Amygdala (tissue), 56 donors: ENCODE data around the gene TMEM9.

ENCODE experiments used
- DNase-seq, 56 donors: peaks; one replicate each; lab custom pipeline; 2025; lab: John Stamatoyannopoulos, UW

The TMEM9 gene

DNA sequence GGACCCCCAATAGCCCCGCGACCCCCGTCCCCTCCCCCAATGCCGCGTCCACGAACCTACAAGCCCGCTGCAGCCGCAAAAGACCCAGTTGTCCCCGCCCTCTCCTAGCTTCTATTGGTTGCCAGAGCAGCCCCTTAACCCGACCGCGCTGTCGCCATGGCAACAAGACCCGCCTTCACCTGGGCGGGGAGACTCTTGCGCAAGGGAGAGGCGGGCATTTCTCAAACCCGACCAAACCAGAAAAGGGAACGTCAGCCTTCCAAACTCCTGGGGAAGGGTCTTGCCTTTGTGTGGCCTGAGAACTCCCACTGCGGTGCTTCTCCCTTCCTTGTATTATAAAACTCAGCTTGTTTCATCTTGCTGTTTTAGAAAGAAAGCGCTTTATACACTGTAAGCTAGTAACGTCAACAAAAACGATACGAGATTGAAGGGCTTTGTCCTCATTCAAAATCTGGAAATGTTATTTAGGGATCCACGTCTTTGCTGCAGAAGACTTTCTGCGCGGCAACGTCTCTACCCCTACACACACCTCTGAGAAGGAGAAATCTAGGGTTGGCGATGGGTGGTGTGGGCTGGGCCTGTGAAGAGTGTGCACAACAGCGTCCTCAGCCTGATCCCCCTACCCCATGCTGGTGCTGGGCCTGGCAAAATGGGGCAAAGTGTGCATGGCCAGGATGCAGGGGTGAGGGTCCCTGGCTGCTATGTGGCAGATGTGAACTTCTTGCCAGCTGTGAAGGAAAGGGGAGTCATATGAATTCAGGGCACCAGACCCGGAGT, at the start of gene TMEM9:
Gene TMEM9 (minus strand): TSS at position 86 of the 777 bp plus-strand sequence. CDS start 551 bp downstream, outside the sequence.
- peak in 55 of 56 donors; percentile 46 to 98 (median 92) for DNase-seq

DNA sequence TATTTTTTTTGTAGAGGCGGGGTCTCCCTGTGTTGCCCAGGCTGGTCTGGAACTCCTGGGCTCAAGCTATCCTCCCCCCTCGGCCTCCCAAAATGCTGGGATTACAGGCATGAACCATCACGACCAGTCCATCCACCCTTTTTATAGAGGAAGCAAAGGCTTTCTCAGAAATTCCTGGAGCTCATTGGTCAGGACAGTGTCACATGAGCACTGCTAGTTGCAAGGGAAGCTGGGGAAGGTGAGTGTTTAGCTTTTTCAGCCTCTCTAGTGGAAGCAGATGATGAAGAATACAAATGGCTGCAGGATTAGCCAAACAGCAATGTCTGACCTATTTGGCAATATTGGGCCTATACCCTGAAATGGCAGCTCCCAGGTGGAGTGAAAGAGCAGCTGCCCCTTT, 44.3 kb upstream of the TMEM9 start:
- DNase-seq: no peak

DNA sequence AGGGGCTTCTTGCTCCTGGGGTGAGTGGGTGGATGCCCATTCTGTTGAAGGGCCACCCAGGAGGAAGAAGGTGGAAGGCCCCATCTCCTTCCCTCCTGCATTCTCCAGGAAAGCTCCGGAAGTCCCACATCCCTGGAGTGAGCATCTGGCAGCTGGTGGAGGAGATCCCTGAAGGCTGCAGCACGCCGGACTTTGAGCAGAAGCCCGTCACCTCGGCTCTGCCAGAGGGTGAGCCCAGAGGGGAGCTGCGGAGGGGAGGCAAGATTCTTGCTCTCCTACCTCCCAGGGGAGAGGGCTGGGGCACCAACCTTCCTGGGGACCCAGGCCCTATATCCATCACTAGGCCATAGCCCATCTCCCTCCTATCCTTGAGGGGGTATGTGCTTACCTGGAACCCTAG, 39.8 kb upstream of the TMEM9 start:
- no peak for DNase-seq

DNA sequence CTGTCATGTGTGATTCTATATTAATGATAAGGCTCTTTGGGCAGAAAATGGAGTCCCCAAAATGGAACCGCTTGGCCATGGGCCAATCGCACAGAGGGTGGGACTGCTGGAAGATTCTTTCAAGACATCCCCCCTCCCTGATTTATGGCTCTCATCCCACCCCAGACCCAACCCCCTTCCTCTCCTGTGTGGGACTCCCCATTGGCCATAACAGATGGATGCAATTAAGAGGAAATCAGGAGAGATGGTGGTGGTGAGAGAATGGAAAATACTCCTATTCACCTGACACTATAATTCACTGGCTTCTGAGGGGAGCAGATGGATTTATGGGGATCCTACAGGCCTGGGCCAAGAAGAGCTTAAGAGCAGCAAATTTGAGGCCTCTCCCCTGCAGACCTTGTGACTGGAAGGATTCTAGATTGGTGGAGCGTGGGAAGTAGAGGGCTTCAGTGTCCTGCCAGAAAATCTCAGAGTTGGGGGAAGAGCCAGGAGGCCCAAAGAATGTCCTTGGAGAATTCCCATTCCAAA, 38.1 kb upstream of the TMEM9 start:
- DNase-seq: peak in 5 of 56 donors; percentile 3 to 36 (median 10)

DNA sequence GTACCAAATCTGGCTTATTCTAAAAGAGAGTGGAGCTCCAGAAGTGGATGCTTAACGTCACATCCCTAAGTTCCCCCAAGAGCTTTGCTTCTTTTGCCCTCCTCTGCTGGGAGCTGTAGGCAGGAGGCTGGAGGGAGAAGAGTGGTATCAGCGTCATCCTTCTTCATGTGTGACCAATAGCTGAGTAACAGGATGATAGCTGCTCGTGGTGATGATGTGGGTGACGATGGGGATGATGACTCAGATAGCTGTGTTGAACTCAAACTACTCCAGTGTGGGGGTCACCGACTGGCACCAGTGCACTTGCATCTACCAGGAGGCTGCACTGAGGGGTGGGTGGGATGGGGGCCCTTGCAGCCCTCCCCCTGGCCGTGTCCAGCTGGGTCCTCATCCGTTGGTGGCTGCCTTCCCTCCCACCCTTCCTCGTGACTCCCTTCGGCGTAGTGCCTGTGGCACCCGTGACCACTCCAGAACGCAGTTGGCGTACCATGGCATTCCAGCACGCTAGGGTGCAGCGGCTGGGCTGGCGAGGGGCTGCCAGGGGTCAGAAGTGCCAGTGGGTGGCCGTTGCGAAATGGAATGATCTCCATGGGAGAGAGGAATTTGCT, 37.5 kb upstream of the TMEM9 start:
- DNase-seq: peak in 1 of 56 donors; percentile 29

DNA sequence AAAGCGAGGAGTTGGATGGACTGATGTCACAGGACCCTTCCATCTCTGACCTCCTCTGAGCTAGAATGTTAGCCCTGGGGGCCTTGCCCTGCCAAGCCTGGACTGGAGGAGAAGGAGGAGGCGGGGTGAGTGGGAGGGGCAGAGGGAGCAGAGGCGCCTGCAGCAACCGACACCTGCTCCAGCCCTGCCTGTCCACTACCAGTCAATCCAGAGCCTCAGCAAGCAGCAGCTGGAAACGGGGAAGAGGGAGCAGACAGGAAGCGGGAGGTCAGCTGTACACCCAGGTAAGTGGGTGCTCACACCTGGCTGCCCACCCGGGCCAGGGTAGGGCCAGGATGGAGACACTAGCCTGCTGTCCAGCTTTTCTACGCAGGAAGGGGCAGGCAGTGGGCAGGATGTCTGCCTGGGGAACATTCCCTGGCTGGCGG, 36.4 kb upstream of the TMEM9 start, which contains the start of gene IGFN1:
Gene IGFN1 (plus strand): TSS at position 201 of the 428 bp plus-strand sequence. CDS start 2,470 bp downstream, outside the sequence.
- DNase-seq: no peak

DNA sequence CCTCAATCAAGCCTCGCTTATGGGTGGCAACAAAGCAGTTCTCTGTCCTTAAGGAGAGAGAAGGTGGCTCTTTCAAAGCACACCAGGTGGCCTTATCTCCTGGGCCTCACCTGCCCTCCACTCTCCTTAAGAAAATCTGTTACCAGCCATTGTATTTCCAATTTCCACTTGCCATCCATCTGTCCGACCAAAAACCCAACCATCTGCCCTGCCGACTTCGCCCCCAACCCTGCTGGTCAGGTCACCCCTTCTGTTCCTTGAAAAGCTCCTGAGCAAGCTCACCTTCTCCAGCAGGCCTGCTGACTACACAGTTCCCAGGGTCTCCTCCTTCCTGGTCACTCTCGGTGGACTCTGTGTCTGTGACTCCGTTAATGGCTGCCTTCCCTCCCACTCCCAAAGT, 35.7 kb upstream of the TMEM9 start:
- DNase-seq: no peak

DNA sequence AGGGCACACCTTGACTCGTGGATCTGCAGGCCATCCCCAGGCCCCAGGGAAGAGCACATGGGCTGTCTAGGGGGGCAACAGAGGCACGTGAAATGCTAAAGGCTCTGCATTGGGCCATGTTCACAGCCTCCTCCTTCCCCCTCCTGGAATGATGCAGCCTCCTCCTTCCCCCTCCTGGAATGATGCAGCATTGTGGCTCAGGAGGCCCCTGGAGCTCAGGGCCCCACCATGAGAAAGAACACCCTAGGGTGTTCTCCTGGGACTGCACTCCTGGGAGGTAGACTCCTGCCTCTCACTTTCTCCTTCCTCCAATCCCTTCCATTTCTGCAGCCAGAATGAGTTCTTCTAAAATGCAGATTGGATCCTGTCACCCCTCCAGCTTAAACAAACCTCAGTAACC, 34.8 kb upstream of the TMEM9 start:
- DNase-seq: no peak

DNA sequence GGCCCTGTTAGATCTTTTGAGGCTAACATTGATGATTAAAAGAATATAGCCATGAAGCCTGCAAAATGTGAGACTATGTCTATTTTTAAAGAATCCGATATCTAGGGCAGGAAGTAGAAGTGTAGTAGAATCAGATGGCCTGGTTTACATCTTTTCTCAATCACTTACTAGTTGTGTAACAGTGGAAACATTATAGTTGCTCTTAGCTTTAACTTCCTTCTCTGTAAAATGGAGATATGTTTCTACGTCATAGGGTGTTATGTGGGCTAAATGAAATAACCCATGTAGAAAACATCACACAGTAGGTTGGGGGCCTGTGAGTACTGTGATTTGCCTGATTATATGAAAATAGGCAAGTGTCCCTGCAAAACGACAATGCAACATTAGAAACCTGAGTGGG, 31.9 kb upstream of the TMEM9 start:
- DNase-seq: no peak

DNA sequence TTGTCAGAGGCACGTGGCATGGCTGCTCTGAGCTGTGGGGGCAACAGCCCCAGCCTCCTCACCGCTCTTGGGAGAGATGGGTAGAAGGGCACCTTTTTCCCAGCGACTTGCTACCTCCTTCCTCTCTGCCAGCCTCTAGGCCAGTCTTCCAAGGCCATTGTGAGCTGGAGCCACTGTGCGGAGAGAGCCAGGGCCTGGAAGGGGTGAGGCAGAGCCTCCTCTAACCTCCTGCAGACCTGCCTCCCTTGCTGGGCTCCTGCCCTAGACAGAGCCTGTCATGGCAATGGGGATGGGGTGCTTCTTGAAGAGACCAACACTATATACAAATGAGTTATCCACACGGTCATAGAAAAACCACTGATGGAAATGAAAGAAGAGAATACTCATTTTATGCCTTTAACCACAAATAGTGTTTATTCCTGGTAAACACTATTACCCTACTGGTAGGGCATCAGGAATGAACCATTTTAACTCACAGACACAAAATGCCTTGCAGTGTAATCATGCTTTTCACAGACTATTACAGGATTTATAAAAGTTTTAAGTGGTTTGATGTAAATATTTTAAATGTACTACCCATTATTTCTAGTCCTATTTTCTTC, 31.4 kb upstream of the TMEM9 start:
- no peak for DNase-seq

DNA sequence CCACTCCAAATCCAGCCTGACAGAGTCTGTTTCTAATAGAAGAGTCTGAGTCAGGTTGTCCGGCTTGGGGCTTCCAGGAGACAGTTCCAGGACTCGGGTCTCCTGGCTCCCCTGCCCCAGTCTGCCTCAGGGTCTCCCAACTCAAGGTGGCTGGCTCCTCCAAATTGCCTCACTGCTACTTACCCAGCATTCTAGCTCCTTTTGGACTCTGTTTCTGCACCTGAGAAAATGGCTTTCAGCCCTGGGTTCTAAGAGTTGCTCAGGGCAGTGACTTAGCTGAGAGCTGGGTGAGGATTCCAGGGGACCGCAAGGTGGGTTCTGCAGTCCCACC, 30.8 kb upstream of the TMEM9 start:
- no peak for DNase-seq

DNA sequence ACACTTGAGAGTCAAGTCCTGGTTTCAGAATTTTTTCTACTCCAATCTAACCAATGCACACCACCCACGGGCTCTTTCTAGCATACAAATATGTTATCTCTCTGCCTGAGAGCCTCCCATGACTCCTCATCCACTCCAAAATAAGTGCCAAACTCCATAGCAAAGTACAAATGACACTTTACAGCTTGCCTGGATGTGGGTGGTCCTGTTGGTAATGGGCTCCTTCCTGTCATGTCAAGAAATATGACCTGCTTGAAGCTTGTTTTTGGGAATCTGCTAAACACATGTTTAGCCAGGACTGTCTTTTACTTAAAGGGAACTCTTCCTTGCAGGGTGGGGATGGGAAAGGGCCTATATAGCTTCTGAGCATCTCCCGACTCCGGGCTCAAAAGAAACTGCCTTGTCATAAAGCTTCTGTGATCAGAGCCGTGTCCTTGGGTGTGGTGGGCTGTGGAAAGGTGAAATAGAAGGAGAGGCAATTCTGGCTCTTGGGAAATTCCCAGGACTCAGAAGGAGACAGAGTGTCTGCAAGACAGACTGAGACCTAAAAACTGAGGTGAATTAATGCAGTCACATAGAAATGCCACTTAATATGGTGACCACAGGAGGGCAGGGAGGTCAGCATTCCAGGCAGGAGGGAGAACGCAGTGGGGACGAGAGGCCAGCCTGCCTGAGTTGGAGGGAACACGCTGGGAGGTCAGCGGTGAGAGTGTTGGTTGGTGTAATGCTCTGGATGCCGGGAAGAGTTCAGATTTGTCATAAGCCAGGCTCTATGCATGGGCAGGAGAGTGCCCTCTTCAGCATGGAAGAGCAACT, 30.2 kb upstream of the TMEM9 start:
- DNase-seq: peak in 6 of 56 donors; percentile 3 to 39 (median 8)

DNA sequence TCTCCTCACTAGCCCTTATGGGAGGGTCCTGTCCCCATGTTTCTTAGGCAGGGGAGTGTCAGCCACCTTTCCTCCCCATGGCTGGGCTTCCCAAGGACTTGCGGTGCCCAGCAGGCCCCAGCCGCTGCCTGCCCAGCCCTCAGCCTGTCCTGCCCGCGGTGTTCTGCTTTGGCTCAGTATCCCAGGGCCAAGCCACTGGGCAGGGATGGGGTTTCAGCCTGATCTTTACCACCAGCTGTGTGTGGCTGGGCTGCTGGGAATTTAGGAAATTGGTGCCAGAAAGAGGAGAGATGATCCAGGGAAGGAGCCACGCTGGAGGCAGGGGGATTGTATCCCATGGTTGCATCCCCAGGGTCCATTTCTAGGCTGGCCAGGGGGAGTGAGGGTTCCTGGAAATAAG, 29.5 kb upstream of the TMEM9 start:
- DNase-seq: no peak

DNA sequence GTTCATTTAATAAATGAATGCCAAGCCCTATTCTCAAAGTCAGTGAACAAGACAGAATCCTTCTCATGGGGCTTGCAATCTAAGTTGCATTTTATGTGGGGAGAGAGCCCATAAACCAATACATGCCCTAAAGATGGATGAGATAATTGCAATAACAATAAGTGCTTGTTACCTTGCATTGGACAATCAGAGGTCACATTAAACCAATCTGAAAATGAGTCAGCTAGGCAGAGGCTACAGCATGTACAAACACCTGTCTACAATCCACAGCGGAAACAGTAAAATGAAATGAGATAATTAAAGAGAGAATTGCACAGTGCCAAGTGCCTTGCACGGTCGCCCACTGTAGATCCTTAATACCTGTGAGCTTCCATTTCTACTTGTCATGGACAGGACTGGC, 28.9 kb upstream of the TMEM9 start:
- DNase-seq: no peak

DNA sequence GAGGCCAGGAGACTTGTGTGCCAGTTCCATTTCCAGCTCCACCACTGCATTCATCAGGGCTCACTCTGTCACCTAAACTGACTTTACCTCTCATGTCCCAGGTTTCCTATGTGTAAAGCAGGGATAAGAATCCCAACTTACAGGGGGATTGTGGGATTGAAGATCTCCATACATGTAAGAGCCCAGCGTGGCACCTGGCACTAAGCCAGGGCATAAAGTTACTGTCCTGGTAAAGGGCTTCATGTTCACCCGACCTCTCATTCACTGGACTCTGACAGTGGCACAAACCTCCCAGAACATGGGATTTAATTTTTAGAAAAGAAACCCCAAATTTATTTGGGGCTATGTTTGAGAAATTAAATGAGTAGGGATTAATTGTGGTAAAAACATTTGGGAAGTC, 27.5 kb upstream of the TMEM9 start:
- no peak for DNase-seq

DNA sequence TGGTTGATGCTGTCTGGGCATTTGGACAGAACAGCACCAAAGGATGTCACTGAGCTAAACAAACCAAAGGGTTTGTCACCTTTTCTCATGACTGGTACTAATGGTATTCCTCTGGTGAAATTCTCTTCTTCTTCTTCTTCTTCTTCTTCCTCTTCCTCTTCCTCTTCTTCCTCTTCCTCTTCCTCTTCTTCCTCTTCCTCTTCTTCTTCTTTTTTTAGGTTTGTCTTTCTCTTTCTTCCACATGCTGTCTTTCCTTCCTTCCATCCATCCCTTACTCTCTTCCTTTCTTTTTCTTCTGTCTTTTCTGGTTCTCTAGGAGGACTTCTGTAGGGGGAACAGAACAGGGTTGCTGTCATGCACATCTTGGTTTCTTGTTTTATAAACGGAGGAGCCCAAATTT, 27.0 kb upstream of the TMEM9 start:
- no peak for DNase-seq

DNA sequence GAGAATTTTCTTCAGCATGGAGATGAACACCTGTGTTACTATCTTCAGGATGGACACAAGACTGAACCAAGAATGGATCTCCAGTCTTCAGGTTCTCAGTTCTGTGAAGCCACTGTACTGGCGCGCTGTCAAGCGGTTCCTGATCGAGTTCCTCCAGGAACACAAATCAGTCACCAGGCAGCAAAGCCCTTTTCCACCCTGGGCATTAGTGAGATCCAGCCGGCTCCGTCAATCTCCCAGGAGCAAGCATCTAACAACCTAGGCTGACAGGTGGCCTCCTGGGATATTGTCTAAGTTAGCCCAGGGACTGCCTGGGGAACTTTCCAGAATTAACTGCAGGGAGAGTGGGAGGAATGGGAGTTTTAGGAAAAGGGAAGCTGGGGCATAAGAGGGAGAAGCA, 26.6 kb upstream of the TMEM9 start:
- DNase-seq: no peak

DNA sequence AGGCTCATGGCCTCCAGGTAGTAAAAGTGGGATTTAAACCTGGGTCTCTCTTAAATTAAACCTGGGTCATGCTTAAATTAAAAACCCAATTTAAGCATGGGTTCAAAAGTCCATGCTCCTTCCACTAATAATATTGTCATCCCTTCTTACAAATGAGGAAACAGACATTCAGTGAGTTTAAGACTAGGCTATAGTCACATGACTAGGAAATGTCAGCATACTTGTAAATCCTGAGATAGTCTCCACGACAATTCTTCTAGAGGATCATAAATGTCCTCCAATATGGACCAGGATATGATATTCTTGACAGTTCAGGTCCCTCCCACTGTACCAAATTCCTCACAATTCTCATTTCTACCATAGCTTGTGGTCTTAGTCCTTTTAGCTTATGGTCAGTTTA, 25.9 kb upstream of the TMEM9 start:
- DNase-seq: no peak

DNA sequence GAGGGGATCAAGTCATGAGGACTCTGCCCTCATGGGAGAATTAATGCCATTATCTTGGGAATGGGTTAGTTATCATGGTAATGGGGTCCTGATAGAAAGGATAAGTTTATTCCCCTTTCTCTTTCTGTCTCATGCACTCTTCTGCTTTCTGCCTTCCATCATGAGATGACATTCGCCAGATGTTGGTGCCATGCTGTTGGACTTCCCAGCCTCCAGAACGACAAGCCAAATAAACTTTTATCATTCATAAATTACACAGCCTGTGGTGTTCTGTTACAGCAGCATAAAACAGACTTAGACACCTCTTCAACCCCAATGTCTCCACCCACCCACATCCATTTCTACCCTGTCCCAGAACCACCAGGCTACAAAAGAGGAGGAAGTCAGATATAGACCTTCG, 24.4 kb upstream of the TMEM9 start:
- DNase-seq: no peak

DNA sequence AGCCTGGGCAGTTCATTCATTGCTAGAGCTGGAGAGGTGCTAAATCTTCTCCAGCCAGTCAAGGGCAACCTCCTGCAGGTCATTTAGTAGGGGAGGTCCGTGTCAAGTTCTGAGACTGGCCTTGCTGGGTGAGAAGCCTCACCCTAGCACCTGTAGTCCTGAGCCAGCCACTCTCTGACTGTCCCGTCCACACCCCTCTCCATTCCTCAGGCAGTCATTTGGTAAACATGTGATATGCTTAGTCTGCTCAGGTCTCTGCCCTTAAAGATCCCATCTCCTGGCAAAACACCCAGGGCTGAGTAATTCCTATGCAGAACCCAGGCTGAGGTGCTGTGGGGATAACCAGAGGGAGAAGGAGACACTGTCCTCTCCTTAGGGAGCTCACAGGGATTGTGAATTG, 22.7 kb upstream of the TMEM9 start:
- no peak for DNase-seq
